Stomach (tissue), 9 donors: ENCODE data around the gene STRN3. TPM values are rescaled to one million over a fixed set of nuclear protein-coding genes. Genes with fewer than 3 reads are reported as not detected.

Experiments
- DNase-seq, 2 donors: peaks; one replicate each; pipeline versions ENCODE4 v3.0.0 to v3.0.0-alpha.2; 2013 to 2019
- H3K27ac ChIP-seq, 5 donors: fragments of 200-600 bp in 4 of 5; sonication (generic) in 4 of 5; one replicate each; pipeline ENCODE4 v1.5.1; 2013 to 2019; ENCODE audit warnings: mild to moderate bottlenecking in 1 of 5, moderate library complexity in 1 of 5
- H3K27me3 ChIP-seq, 3 donors: fragments of 200-600 bp; sonication (generic); one replicate each; pipeline ENCODE4 v1.5.1; 2017 to 2019; ENCODE audit warnings: mixed run types in 1 of 3
- H3K36me3 ChIP-seq, 4 donors: fragments of 200-600 bp; sonication (generic); 1 replicate in 3 of 4; 2 replicates in 1 of 4; pipeline ENCODE4 v1.5.1; 2016 to 2019
- H3K4me1 ChIP-seq, 4 donors: fragments of 200-600 bp; sonication (generic); one replicate each; pipeline ENCODE4 v1.5.1; 2016 to 2019
- H3K4me3 ChIP-seq, 4 donors: fragments of 200-600 bp; sonication (generic) in 3 of 4; one replicate each; pipeline ENCODE4 v1.5.1; 2016 to 2019; ENCODE audit warnings: mild to moderate bottlenecking in 1 of 4
- H3K9me3 ChIP-seq, 4 donors: fragments of 200-600 bp; sonication (generic); one replicate each; pipeline ENCODE4 v1.5.1; 2016 to 2019
- EP300 ChIP-seq: sonication (generic); formaldehyde crosslinking; IDR thresholded peaks from one replicate; pipeline ENCODE4 v1.6.1; 2017; ENCODE audit warnings: antibody characterized with exemption
- POLR2A ChIP-seq, 4 donors: fragments of 450-650 bp; IDR thresholded peaks; one replicate each; pipeline ENCODE4 v1.6.1; 2016; ENCODE audit warnings: antibody characterized with exemption in 4 of 4, control low read depth in 2 of 4, mild to moderate bottlenecking in 1 of 4, moderate library complexity in 1 of 4
- POLR2AphosphoS5 ChIP-seq, 3 donors: sonication (generic); formaldehyde crosslinking; IDR thresholded peaks; one replicate each; pipeline ENCODE4 v1.6.1; 2016; ENCODE audit warnings: antibody characterized with exemption in 3 of 3
- WGBS, 5 donors: extraction: QIAGEN DNeasy Blood & Tissue Kit in 3 of 5; methylation state at CpG; one replicate each; pipeline versions ENCODE4 v1.1.5 to v1.1.7; 2013 to 2018; 5-methylcytosine and 5-hydroxymethylcytosine counted together
- intact Hi-C: fragments of 100-400 bp; cut with DNase I; formaldehyde crosslinking; loops from one replicate; pipeline ENCODE4 v1.15.1; 2023; ENCODE audit warnings: low total_unique reads
- polyA plus RNA-seq, 3 donors: library from polyadenylated mRNA; stranded (reverse); fragments of 200-250 nt; gene quantifications; one replicate each; pipeline ENCODE4 v1.2.3, GENCODE V29; 2013
- small RNA-seq, 4 donors: library from RNA; depleted of rRNA; stranded (forward); fragments of <200 nt; gene quantifications; one replicate each; pipeline ENCODE3, GENCODE V24; 2016
- total RNA-seq, 5 donors: library from RNA; depleted of rRNA; stranded (reverse); fragments of >200 nt; gene quantifications; one replicate each; pipeline versions ENCODE4 v1.1.0 to v1.2.3, GENCODE V29; 2014 to 2016
- TF ChIP-seq, protein P1 (sequence below), 7 experiments: fragments of 450-650 bp in 4 of 7; fragments of 200-600 bp in 3 of 7; sonication (generic) in 3 of 7; IDR thresholded peaks; one replicate each; pipeline ENCODE4 v1.5.1; 2016 to 2019; ENCODE audit warnings: antibody characterized with exemption in 7 of 7, control low read depth in 2 of 7, mild to moderate bottlenecking in 1 of 7
- donor health status: healthy with polysubstance abuse.
- donor health status: Bipolar disorder and iron deficiency.
- donor health status: healthy.

STRN3 gene
- total and polyA plus RNA-seq, 8 donors = 8.1 to 91.8 (median 24.6) TPM

- no peak overlapping the region for H3K4me3 ChIP-seq
- peaks cover 0 to 7% (median 0%) of the 10 kb centered on the region in 3 donors for H3K27me3 ChIP-seq
- 83 to 97% (median 93%) methylated on average over 1 of the region's 1 CpG for WGBS, 5 donors
- no peaks in the 10 kb centered on the region for H3K36me3 ChIP-seq
- no peaks in the 10 kb centered on the region for H3K9me3 ChIP-seq
- no peak for DNase-seq
- no peak overlapping the region for H3K27ac ChIP-seq
- TF ChIP-seq, protein P1, sequence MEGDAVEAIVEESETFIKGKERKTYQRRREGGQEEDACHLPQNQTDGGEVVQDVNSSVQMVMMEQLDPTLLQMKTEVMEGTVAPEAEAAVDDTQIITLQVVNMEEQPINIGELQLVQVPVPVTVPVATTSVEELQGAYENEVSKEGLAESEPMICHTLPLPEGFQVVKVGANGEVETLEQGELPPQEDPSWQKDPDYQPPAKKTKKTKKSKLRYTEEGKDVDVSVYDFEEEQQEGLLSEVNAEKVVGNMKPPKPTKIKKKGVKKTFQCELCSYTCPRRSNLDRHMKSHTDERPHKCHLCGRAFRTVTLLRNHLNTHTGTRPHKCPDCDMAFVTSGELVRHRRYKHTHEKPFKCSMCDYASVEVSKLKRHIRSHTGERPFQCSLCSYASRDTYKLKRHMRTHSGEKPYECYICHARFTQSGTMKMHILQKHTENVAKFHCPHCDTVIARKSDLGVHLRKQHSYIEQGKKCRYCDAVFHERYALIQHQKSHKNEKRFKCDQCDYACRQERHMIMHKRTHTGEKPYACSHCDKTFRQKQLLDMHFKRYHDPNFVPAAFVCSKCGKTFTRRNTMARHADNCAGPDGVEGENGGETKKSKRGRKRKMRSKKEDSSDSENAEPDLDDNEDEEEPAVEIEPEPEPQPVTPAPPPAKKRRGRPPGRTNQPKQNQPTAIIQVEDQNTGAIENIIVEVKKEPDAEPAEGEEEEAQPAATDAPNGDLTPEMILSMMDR (IDR thresholded peaks at IDR 0.05) = no peak
- TF ChIP-seq POLR2A (IDR thresholded peaks at IDR 0.05) (no peak), POLR2AphosphoS5 (IDR thresholded peaks at IDR 0.05) (no peak), EP300 (no peak)
- no peaks in the 10 kb centered on the region for H3K4me1 ChIP-seq
- intact Hi-C loops = no loop called here
Measured at GRCh38 chr14:30849983-30850382, 176.2 kb downstream of the STRN3 start.

- TF ChIP-seq POLR2AphosphoS5 (IDR thresholded peaks at IDR 0.05) (no peak), EP300 (no peak), POLR2A (IDR thresholded peaks at IDR 0.05) (no peak)
- TF ChIP-seq, protein P1 (IDR thresholded peaks at IDR 0.05) = no peak
- no peaks in the 10 kb centered on the region for H3K36me3 ChIP-seq
- no peak for DNase-seq
- no peaks in the 10 kb centered on the region for H3K9me3 ChIP-seq
- H3K27me3 ChIP-seq = peaks cover 0 to 7% (median 0%) of the 10 kb centered on the region in 3 donors
- no peaks in the 10 kb centered on the region for H3K4me1 ChIP-seq
- intact Hi-C loops = no loop called here
- no peak overlapping the region for H3K27ac ChIP-seq
- WGBS, 5 donors = 83 to 100% (median 91%) methylated on average over 1 of the region's 1 CpG
- no peak overlapping the region for H3K4me3 ChIP-seq
Measured at GRCh38 chr14:30849354-30849753, 176.8 kb downstream of the STRN3 start.

GRCh38 chr14:30848449-30849240 is 177.5 kb downstream of the STRN3 start:
- no peak overlapping the region for H3K4me3 ChIP-seq
- no peak for DNase-seq
- no peaks in the 10 kb centered on the region for H3K36me3 ChIP-seq
- H3K27me3 ChIP-seq = peaks cover 0 to 7% (median 0%) of the 10 kb centered on the region in 3 donors
- H3K27ac ChIP-seq = no peak overlapping the region
- WGBS, 5 donors = 83 to 93% (median 88%) methylated on average over 4 of the region's 4 CpGs
- no peak for TF ChIP-seq POLR2A (IDR thresholded peaks at IDR 0.05)
- TF ChIP-seq EP300 = no peak
- H3K4me1 ChIP-seq = no peaks in the 10 kb centered on the region
- intact Hi-C loops = no loop called here
- no peaks in the 10 kb centered on the region for H3K9me3 ChIP-seq

Small RNAs within 50 kb of the gene (small RNA-seq; reads per million reads assigned to genes)
- gene HIGD1AP17 = 0 reads per million in 4 donors
- 0 reads per million in 4 donors for gene MIR624

Other genes starting within 250 kb of the STRN3 start
- 1 to 10 TPM in 2 of 5 donors, not detected in 3; 2.6 to 3.0 TPM for gene COCH, start 151.8 kb downstream of the STRN3 start, total RNA-seq
- 1 to 10 TPM in 1 of 3 donors, under 1 TPM in 2; 0.25 to 1.2 (median 0.50) TPM for gene COCH, start 151.8 kb downstream of the STRN3 start, polyA plus RNA-seq
- gene AP4S1, start 730 bp downstream of the STRN3 start, total RNA-seq = 10 to 100 TPM in 1 of 5 donors, 1 to 10 TPM in 2, under 1 TPM in 1, not detected in 1; 0.45 to 15.6 (median 5.4) TPM
- 1 to 10 TPM; 2.7 to 5.8 (median 5.0) TPM for gene AP4S1, start 730 bp downstream of the STRN3 start, polyA plus RNA-seq
- 100 to 1,000 TPM; 158 to 529 (median 237) TPM for gene HECTD1, start 181.4 kb upstream of the STRN3 start, total RNA-seq
- gene HECTD1, start 181.4 kb upstream of the STRN3 start, polyA plus RNA-seq = 10 to 100 TPM; 33.5 to 44.3 (median 35.6) TPM